ENCODE results near the gene ITIH1.

The ITIH1 gene

GRCh38 chr3:52816654-52817053 lies 39.3 kb downstream of the ITIH1 start:
- no peak for DNase-seq (ENCODE audit: low read depth)

DNA sequence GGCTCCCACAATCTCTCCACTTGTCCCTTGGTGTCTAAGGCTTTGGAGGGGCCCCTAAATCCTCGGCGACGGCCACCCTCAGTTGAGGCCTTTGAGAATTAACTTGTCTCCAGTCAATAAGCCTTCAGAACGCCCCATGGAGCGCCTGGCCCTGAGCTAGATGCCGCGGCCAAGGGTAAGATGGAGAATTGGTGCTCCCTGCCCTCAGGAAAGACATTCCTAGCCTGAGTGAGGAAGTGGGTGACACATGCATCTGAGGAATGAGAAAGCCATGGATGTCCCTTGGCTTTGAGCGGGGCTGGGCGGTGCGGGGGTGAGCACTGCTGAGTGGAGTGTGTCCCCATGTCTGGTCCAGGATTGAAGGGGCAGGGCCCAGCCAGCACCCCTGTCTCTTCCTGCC lies 39.8 kb downstream of the ITIH1 start:
- no peak for DNase-seq (ENCODE audit: low read depth)

GRCh38 chr3:52817860-52818259 lies 40.5 kb downstream of the ITIH1 start:
- DNase-seq (ENCODE audit: low read depth) = no peak

DNA sequence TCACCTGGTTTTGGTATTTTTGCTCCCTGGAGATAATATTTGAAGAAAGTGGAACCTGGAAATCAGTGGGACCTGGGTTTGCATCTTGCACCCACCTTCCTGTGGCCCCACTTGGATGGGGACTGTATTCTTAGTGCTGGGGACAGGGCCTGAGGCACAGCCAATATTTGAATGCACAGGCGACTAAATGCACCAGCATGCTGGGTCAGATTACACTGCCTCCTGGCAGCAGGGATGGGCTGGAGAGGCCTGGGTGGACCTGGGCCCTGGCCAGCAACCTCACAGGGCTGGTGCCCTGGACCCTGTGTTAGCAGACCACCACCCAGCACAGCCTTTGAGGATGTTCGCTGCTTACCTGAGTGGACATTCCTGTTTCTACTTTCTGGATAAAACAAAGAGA lies 42.5 kb downstream of the ITIH1 start:
- DNase-seq (ENCODE audit: low read depth) = no peak

DNA sequence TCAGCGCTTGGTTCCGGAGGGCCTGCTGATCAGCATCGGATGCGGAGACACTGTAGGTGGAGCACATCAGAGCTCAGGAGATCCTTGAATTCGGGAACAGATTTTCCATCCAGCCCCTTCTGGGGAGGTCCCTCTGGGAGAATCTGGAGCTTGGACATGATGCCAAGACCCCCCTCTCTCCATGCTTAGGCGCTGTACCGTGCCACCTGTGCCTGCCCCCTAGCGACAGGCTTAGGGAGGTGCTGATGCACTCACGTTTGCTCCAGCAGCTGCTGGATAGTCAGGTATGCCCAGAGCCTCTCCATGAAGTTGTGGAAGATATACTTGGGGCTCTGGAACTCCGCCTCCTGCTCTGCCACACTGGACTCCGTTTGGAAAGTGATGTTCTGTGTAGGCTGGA lies 43.3 kb downstream of the ITIH1 start:
- DNase-seq (ENCODE audit: low read depth) = no peak

DNA sequence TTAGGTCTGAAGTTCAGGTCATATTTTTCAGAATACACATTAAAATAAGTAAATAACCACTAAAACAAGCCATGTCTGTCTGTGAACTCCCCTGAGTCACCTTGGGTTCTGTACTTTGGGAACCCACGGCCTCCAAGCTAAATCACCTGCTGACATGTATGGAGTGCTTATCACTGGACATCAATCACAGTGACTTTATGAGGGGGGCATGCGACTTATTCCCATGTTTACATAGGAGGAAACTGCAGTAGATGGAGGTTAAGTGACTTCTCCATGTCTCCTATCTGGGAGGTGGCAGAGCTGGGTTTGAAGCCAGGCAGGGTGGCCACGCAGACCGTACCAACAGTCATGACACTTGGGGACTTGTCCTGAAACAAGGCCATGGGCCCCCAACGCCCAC lies 45.0 kb downstream of the ITIH1 start:
- DNase-seq (ENCODE audit: low read depth) = no peak

DNA sequence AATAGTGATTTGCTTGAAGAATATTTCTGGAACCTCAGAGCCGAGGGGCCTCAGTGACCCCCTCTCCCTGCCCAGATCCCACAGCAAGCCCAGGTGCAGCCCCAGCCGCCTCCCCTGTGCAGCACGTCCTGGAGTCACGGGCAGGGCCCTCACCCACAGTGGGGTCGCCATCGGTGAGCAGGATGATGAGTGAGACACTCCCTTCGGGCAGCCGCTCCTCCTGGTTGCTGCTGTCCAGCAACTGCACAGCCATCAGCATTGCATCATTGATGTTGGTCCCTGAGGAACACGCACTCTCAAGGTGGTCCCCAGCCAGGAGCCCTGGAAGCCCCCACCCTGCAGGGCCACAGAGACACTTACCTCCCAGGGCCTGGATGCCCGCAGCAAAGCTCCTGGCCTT lies 46.6 kb downstream of the ITIH1 start:
- no peak for DNase-seq (ENCODE audit: low read depth)

GRCh38 chr3:52827441-52827840 lies 50.0 kb downstream of the ITIH1 start:
- DNase-seq (ENCODE audit: low read depth) = no peak

- no peak for DNase-seq (ENCODE audit: low read depth)
Measured at GRCh38 chr3:52827866-52828376, 50.5 kb downstream of the ITIH1 start.

- DNase-seq (ENCODE audit: low read depth) = no peak
Measured at GRCh38 chr3:52829482-52829881, 52.1 kb downstream of the ITIH1 start.

DNA sequence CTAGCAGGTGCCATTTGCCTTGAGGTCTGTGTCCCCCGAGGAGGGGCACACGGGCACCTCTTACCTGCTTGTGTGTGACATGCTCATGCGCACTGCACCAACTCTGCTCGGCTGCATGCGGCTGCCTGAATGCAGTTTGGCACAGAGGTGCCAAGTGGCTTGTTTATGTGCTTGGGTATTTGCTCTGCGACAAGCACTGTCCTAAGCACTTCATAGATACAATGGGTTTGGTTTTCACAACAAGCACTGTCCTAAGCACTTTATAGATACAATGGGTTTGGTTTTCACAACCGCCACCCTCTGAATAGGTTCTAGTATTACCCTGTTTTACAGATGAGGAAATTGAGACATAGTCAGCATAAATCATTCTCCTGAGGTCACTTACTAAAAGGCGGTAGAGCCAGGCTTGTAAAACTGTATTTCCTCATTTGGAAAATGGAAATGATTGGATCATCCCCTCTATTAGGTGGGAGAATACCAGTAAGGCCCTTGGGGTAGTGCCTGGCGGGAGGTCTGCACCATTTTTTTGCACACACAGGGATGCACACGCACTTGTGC lies 52.6 kb downstream of the ITIH1 start:
- DNase-seq (ENCODE audit: low read depth) = no peak

DNA sequence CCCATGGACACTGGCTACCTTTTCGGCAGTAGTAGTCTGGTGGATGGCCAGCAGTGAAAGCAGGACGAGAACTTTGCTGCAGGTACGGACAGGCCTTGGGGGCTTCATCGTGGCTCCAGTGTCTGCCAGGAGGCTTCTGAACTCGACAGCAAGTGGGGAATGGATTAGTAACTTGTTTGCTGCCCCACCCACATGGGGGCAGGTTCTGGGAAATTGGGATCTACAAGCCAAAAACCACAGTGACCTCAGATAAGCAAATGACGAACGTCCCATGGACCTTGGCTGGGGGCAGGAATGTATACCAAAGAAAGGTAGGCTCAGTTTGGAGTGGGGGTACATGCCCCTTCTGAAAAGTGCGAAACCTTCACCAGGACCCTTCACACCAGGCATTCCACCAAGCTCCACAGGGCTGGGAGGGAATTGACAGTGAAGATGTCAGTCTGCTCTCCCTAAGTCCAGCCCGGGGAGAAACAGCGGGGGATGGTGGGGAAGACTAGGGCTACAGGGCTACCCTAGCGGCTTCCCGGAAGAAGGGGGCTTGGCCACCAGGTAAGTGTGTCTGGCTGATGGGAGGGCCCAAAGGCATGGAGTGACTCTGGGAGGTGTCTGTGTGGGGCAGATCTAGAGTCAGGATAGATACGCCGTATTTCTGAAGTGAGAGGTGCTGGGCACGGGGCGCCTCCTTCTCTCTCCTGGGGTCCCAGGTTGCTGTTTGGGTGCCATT lies 53.3 kb downstream of the ITIH1 start, which contains the start of gene ITIH4:
ITIH4 (minus strand) TSS at position 138 of the 724 bp plus-strand sequence; CDS start at position 108, 30 bp downstream.
- DNase-seq (ENCODE audit: low read depth) = no peak

DNA sequence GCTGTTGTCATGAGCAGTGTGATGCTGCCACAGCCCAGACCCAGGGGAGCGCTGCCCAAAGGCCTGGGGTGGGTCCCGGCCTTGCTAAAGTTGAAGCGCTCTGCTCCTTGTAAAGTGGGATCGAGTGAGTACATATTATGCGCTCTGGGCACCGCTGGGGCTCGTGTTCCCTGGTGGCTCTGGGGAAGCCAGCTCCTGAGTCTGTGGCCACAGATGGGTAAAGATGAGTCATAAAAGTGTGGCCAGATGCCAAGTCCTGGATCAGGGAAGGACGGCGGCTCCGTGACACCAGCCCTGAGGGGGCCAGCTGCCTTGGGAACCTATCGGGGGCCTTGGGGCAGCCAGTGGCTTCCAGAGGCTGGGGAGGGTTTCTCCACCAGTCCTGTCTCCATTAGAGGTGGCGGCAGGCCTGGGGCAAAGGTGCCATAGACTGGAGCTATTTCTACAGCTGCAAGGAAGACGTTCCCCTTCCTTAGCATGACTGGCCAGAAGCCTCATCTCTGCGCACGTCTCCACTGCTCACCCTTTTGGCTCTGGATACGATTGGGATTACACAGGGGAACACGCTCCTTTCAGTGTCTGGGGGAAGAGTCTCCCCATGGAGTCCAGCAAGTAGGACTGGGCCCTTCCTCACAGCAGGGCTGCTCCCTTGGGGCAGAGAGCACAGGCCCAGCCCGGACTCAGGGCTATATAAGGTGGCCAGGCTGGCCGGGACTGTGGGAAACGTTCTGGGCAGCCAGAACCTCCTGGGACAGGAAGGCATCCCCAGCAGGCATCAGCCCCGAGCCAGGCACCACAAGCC lies 54.3 kb downstream of the ITIH1 start:
- no peak for DNase-seq (ENCODE audit: low read depth)

DNA sequence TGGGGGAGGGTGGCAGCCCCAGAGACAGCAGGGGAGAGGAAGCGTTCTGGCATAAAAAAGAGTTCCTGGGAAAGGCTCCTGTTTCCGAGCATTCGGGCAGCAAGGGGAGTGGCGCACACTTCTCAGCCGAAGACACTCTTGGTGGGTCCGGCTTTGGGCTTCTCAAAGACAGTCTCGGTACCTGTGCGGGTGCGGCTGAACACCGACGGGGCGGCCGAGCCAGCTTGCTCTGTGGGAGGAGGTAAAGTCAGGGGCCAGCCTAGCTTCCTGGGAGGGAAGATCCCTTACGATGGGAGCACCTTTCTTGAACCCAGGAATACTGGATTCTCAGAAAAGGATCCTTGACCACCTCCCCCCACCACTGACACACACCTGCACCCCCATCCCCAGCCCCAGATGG lies 55.8 kb downstream of the ITIH1 start:
- DNase-seq (ENCODE audit: low read depth) = no peak

DNA sequence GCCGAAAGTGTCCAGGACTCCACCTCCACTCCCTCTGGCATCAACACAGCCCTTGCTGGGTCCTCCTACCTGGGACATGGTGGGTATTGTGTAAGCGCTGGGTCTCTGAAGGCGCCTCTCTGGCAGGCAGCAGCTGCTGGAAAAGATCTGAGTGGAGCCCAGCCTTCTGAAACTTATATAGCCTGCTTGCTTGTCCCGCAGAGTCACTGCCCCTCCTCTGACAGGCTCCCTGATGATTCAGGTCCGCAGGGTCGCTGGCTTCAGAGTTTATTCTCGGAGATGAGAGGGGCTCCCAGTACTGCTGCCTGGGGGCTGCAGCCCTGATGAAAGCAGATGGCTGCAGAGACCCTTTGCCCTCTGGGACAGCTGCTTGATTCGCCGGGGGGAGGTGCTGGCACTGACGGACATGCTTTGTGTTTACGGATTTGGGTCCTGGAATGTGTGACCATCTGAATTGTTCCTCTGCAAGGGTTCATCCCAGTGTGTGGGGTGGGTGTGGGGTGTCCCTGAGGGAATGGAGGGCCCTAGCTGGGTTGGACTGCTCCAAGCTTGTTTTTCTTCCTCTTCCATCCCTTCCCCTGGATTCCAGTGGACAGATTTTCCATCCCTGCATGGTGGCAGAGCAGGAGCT lies 57.6 kb downstream of the ITIH1 start, which contains the start of gene MUSTN1:
MUSTN1 (minus strand) TSS at position 149 of the 631 bp plus-strand sequence; CDS start at position 78, 71 bp downstream.
- DNase-seq (ENCODE audit: low read depth) = no peak

DNA sequence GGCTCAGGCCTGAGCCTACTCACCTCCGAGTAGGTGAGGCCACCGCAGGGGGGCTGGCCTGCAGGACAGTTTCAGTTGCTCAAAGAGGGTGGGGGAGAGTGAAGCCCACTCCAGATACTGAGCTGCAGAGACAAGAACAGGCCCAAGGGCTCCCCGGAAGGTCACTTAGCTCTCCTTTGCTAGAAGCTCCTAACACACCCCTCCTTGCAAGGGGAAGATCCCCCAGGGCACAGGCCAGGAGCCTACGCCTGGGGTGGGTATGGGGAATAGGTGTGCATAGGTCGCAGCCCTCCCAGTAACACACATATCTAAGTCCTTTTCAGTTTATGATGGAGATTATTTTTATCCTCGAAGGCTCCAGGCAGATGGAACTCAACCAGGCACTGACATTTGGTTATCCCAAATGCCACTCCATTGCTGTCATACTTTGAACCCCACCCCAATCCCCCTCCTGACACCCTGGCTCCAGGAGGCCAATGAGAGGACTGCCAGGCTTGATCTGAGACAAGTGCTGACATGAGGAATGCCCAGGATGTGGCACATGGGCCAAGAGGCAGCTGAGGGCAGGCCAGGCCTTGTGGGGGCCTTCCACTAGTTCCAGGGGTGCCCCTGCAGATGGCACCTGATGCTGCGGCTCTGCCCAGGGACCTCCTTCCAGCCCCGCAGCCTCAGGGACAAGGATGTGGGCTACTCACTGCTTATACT lies 58.5 kb downstream of the ITIH1 start:
- no peak for DNase-seq (ENCODE audit: low read depth)

DNA sequence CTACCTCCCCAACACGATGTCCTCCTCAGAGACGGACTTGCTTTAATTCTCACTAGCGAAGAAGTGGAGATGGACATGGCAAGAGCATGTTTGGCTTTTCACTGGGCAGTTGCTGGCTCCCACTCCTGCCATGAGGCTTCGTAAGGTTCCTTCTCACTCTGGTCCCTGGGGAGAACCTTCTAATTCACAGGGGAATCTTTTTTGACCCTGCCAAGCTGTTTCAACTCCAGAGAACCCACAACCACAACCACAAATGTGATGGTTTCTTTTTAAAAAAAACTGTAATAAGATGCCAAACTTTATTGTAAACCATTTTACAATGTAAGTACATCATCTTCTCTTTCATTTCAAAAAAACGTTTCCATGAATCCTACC lies 59.1 kb downstream of the ITIH1 start:
- no peak for DNase-seq (ENCODE audit: low read depth)

DNA sequence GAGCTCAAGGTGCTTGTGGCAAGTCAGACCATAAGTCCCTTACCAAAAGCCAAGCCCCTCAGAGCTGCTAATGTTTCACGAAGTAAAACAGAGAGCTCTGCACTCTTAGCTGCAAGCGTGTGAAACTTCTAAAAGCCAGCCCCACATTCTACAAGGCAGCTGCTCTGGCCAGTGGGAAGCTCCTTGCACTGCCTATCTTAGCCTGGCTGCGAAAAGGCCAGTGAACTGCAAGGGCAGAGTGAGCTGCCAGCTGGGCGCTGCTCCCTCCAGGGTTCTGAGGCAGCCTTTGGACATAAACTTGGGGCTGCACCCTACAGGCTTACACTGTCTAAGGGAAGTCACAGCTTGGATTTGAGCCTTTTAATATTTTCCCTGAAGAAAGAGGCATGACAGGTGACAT lies 59.6 kb downstream of the ITIH1 start:
- no peak for DNase-seq (ENCODE audit: low read depth)

- DNase-seq (ENCODE audit: low read depth) = no peak
Measured at GRCh38 chr3:52838561-52839267, 61.3 kb downstream of the ITIH1 start.

DNA sequence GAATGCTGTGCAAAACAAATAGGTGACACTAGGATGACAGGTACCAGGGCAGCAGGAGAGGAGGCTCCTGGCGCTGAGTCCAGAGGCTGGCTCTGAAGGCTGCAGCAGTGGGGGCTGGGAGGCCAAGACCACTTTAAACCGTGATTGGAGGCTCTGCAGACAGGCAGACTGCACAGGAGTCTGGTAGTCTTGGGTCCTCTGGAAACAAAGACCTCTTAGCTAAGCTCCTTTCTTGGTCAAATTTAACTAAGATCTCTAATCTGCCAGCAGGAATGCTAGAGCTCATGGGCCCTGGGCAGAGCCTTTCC lies 61.8 kb downstream of the ITIH1 start:
- no peak for DNase-seq (ENCODE audit: low read depth)

DNA sequence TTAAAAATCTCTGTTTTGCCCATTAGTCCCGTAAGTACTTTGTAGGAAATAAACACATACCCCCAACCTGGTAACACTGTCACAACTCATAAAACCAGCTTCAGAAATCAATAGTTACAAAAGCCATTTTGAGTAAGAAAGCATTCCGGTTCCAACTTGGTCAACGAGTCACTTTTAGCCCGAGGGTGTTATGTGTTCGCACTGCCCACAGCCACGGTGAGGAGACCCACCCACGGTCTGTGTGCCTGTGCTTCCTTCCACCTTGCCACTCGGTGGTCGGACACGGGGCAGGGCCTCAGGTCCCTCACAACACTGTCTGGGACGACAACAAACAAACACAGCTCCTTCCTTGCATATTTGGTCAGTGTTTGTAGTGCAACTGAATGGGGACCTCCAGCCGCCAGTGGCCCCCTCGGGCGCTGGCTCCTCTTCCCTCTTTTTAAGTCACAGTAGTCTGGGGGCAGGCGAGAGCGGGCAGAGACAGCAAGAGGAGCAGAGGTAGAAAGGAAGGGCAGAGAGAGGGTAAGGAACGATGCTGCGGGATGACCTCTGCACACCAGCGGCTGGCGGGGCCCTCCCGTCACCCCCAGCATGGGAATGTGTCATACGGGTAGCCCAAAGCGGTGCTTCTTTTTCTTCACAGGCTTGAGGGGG lies 62.6 kb downstream of the ITIH1 start:
- no peak for DNase-seq (ENCODE audit: low read depth)

Data from activated gamma-delta T cell treated with anti-CD3 and anti-CD28 coated beads, Interleukin-2, amount 50 U/mL, for 16 hours (primary cell).